GM18498 (cell line): ENCODE results near the gene HSPH1.

Source experiments
- ATAC-seq: cut with Tn5 transposase; IDR thresholded peaks from one replicate; pipeline ENCODE4 v1.9.1; 2021; ENCODE audit warnings: mild to moderate bottlenecking, moderate library complexity; ENCODE audit not compliant: unreplicated experiment

The HSPH1 gene

GRCh38 chr13:31133621-31134020 lies 28.1 kb downstream of the HSPH1 start:
- no peak for ATAC-seq

GRCh38 chr13:31131470-31131961 lies 30.2 kb downstream of the HSPH1 start:
- no peak for ATAC-seq

- no peak for ATAC-seq
Observed at GRCh38 chr13:31129419-31129818, 32.3 kb downstream of the HSPH1 start.

- ATAC-seq, result no peak
Observed at GRCh38 chr13:31124204-31124603, 37.5 kb downstream of the HSPH1 start.

GRCh38 chr13:31122544-31123260 lies 39.0 kb downstream of the HSPH1 start:
- ATAC-seq, result no peak

- ATAC-seq, result no peak
Observed at GRCh38 chr13:31122143-31122542, 39.6 kb downstream of the HSPH1 start.

GRCh38 chr13:31121379-31122140 lies 40.1 kb downstream of the HSPH1 start:
- no peak for ATAC-seq

GRCh38 chr13:31119966-31120700 lies 41.6 kb downstream of the HSPH1 start:
- ATAC-seq, result no peak

GRCh38 chr13:31119526-31119925 lies 42.2 kb downstream of the HSPH1 start:
- ATAC-seq, result no peak

GRCh38 chr13:31116224-31116623 lies 45.5 kb downstream of the HSPH1 start:
- ATAC-seq, result no peak

GRCh38 chr13:31115616-31116015 lies 46.1 kb downstream of the HSPH1 start:
- no peak for ATAC-seq

GRCh38 chr13:31114641-31115040 lies 47.1 kb downstream of the HSPH1 start:
- ATAC-seq, result no peak

- ATAC-seq, result no peak
Observed at GRCh38 chr13:31111136-31111535, 50.6 kb downstream of the HSPH1 start.

- ATAC-seq, result no peak
Observed at GRCh38 chr13:31110617-31111016, 51.1 kb downstream of the HSPH1 start.

- no peak for ATAC-seq
Observed at GRCh38 chr13:31110169-31110568, 51.5 kb downstream of the HSPH1 start.

GRCh38 chr13:31107109-31107508 lies 54.6 kb downstream of the HSPH1 start:
- ATAC-seq, result no peak

GRCh38 chr13:31105856-31106255 lies 55.8 kb downstream of the HSPH1 start:
- no peak for ATAC-seq

GRCh38 chr13:31105020-31105795 lies 56.5 kb downstream of the HSPH1 start:
- no peak for ATAC-seq

- ATAC-seq, result no peak
Observed at GRCh38 chr13:31102905-31103304, 58.8 kb downstream of the HSPH1 start.

GRCh38 chr13:31101472-31102170 lies 60.1 kb downstream of the HSPH1 start:
- no peak for ATAC-seq
